A549 (cell line): ENCODE data around the gene TTC5. TPM values are rescaled to one million over a fixed set of nuclear protein-coding genes. Genes with fewer than 3 reads are reported as not detected.

Source experiments
- ATAC-seq, 2 experiments: fragments of 200-7000 bp in 1 of 2; fragments of >200 bp in 1 of 2; cut with Nextera tagmentation in 1 of 2; cut with Tn5 transposase in 1 of 2; 3 replicates each; pipeline versions ENCODE4 v1.8.0 to v1.9.1; 2018 to 2020; ENCODE audit warnings: mild to moderate bottlenecking in 1 of 2, moderate library complexity in 1 of 2
- CTCF ChIA-PET: fragments of 300-600 bp; sonication (Branson Sonifier 250); formaldehyde crosslinking; extraction: SDS; loops from one replicate; lab custom pipeline; 2021; ENCODE audit warnings: antibody characterized with exemption, inconsistent platforms; lab: Yijun Ruan, JAX
- POLR2A ChIA-PET: fragments of 350-600 bp; formaldehyde crosslinking; extraction: SDS; loops from one replicate; lab custom pipeline; 2021; ENCODE audit warnings: antibody characterized with exemption, inconsistent platforms; lab: Yijun Ruan, JAX
- DNase-seq, 2 experiments: peaks; one replicate each; pipeline versions ENCODE4 v3.0.0 to v3.0.0-alpha.2; 2011 to 2016; ENCODE audit warnings: low read depth in 1 of 2, low spot score in 1 of 2
- FAIRE-seq: peaks from 2 replicates; lab custom pipeline; 2011; peaks lifted over from hg19 to GRCh38; lab: Jason Lieb, UNC
- H3K27ac ChIP-seq, 2 experiments: fragments of >200 bp; sonication (Bioruptor Twin); formaldehyde crosslinking; 3 replicates each; pipeline ENCODE4 v1.5.1; 2016 to 2017
- H3K4me1 ChIP-seq: fragments of >200 bp; sonication (Bioruptor Twin); formaldehyde crosslinking; 3 replicates; pipeline ENCODE4 v1.6.1; 2016
- H3K4me2 ChIP-seq: fragments of >200 bp; sonication (Bioruptor Twin); formaldehyde crosslinking; 3 replicates; pipeline ENCODE4 v1.6.1; 2016
- H3K4me3 ChIP-seq: fragments of >200 bp; sonication (Bioruptor Twin); formaldehyde crosslinking; 3 replicates; pipeline ENCODE4 v1.5.1; 2016
- H3K9me3 ChIP-seq: fragments of >200 bp; sonication (Bioruptor Twin); formaldehyde crosslinking; 3 replicates; pipeline ENCODE4 v1.6.1; 2016
- BHLHE40 ChIP-seq: IDR thresholded peaks from 2 replicates; pipeline ENCODE4 v1.6.1; 2012; ENCODE audit warnings: low read depth, low read length, inconsistent platforms
- CBX2 ChIP-seq: fragments of 200-600 bp; sonication (generic); IDR thresholded peaks from 2 replicates; pipeline ENCODE4 v1.6.1; 2016; ENCODE audit warnings: low read depth, mild to moderate bottlenecking, borderline replicate concordance
- CEBPB ChIP-seq, 2 experiments: fragments of >200 bp in 1 of 2; sonication (Bioruptor Twin) in 1 of 2; formaldehyde crosslinking in 1 of 2; IDR thresholded peaks; 2 replicates each; pipeline ENCODE4 v1.6.1; 2012 to 2016
- CTCF ChIP-seq: fragments of >200 bp; sonication (Bioruptor Twin); formaldehyde crosslinking; IDR thresholded peaks from 3 replicates; pipeline ENCODE4 v1.5.1; 2016
- EHMT2 ChIP-seq: fragments of 200-600 bp; sonication (generic); IDR thresholded peaks from 2 replicates; pipeline ENCODE4 v1.6.1; 2016; ENCODE audit warnings: antibody characterized with exemption, low read depth, mild to moderate bottlenecking, moderate library complexity
- FOSL2 ChIP-seq, 2 experiments: fragments of 450-650 bp in 1 of 2; fragments of >200 bp in 1 of 2; sonication (Bioruptor Twin) in 1 of 2; formaldehyde crosslinking; IDR thresholded peaks; 2 replicates each; pipeline versions ENCODE4 v1.5.0 to v1.6.1; 2016 to 2020; ENCODE audit warnings: mild to moderate bottlenecking in 1 of 2, moderate library complexity in 1 of 2
- FOXS1 ChIP-seq: fragments of 250-450 bp; sonication (Bioruptor Pico); IDR thresholded peaks from 2 replicates; pipeline ENCODE4 v1.5.0; 2020; ENCODE audit warnings: mild to moderate bottlenecking, moderate library complexity
- HDAC2 ChIP-seq: fragments of 200-600 bp; sonication (generic); IDR thresholded peaks from 2 replicates; pipeline ENCODE4 v1.6.1; 2016
- HES2 ChIP-seq: fragments of >200 bp; sonication (Bioruptor Twin); formaldehyde crosslinking; IDR thresholded peaks from 2 replicates; pipeline ENCODE4 v1.6.1; 2016
- MYC ChIP-seq: IDR thresholded peaks from 2 replicates; pipeline ENCODE4 v1.6.1; 2012; ENCODE audit warnings: mild to moderate bottlenecking, inconsistent platforms, low read length, improper control_type of control experiment, borderline replicate concordance
- NFE2L2 ChIP-seq: fragments of 150-350 bp; conservative IDR thresholded peaks from 2 replicates; pipeline ENCODE4 v1.6.1; 2014; ENCODE audit warnings: low read length
- PBX3 ChIP-seq: IDR thresholded peaks from 2 replicates; pipeline ENCODE4 v1.6.1; 2012
- PHF8 ChIP-seq: fragments of 200-600 bp; sonication (generic); IDR thresholded peaks from 2 replicates; pipeline ENCODE4 v1.6.1; 2016; ENCODE audit warnings: low read depth, mild to moderate bottlenecking, antibody characterized with exemption, moderate library complexity, borderline replicate concordance
- POLR2A ChIP-seq: IDR thresholded peaks from 2 replicates; pipeline ENCODE4 v1.6.1; 2012; ENCODE audit warnings: mild to moderate bottlenecking, low read length
- POLR2AphosphoS2 ChIP-seq: conservative IDR thresholded peaks from 2 replicates; pipeline ENCODE4 v1.6.1; 2012; ENCODE audit warnings: low read length, improper control_type of control experiment, inconsistent platforms
- RAD21 ChIP-seq, 2 experiments: fragments of >200 bp in 1 of 2; sonication (Bioruptor Twin) in 1 of 2; formaldehyde crosslinking in 1 of 2; IDR thresholded peaks in 1 of 2; conservative IDR thresholded peaks in 1 of 2; 2 replicates in 1 of 2; 3 replicates in 1 of 2; pipeline ENCODE4 v1.6.1; 2012 to 2018; ENCODE audit warnings: inconsistent platforms in 1 of 2
- RARB ChIP-seq: fragments of 250-450 bp; sonication (Bioruptor Pico); IDR thresholded peaks from 2 replicates; pipeline ENCODE4 v1.8.0; 2021; ENCODE audit warnings: mild to moderate bottlenecking, moderate library complexity
- REST ChIP-seq: fragments of 200-600 bp; sonication (generic); IDR thresholded peaks from 2 replicates; pipeline ENCODE4 v1.6.1; 2016; ENCODE audit warnings: antibody characterized with exemption, mild to moderate bottlenecking, moderate library complexity
- RNF2 ChIP-seq: fragments of 200-600 bp; sonication (generic); IDR thresholded peaks from 2 replicates; pipeline ENCODE4 v1.6.1; 2016; ENCODE audit warnings: low read depth, mild to moderate bottlenecking, antibody characterized with exemption, moderate library complexity, borderline replicate concordance
- TFCP2L1 ChIP-seq: fragments of 250-450 bp; sonication (Bioruptor Pico); IDR thresholded peaks from 2 replicates; pipeline ENCODE4 v1.5.0; 2021; ENCODE audit warnings: mild to moderate bottlenecking
- TP53 ChIP-seq: fragments of 250-450 bp; sonication (Bioruptor Pico); IDR thresholded peaks from 2 replicates; pipeline ENCODE4 v1.5.0; 2021; ENCODE audit warnings: mild to moderate bottlenecking, moderate library complexity
- ZC3H11A ChIP-seq: fragments of 450-650 bp; IDR thresholded peaks from 2 replicates; pipeline ENCODE4 v1.6.1; 2014; ENCODE audit warnings: antibody characterized with exemption, mild to moderate bottlenecking
- ZNF302 ChIP-seq: fragments of 250-450 bp; sonication (Bioruptor Pico); IDR thresholded peaks from 2 replicates; pipeline ENCODE4 v1.9.0; 2021; ENCODE audit warnings: inconsistent platforms, mild to moderate bottlenecking, moderate library complexity
- ZSCAN20 ChIP-seq: fragments of 250-450 bp; sonication (Bioruptor Pico); IDR thresholded peaks from 2 replicates; pipeline ENCODE4 v1.8.0; 2022; ENCODE audit warnings: mild to moderate bottlenecking, moderate library complexity
- WGBS: methylation state at CpG from one replicate; pipeline ENCODE4 v1.1.6; 2017; ENCODE audit errors: missing lambda C conversion rate; 5-methylcytosine and 5-hydroxymethylcytosine counted together
- polyA plus RNA-seq, 4 experiments: library from polyadenylated mRNA; depleted of rRNA in 3 of 4; stranded (reverse); fragments of >200 nt; fragmentation: RNase III in 1 of 4; extraction: RNeasy Plus Mini Kit Qiagen cat#74134 plus additional on column Dnase treatment in 1 of 4; gene quantifications; 2 replicates in 3 of 4; 3 replicates in 1 of 4; pipeline ENCODE4 v1.2.3, GENCODE V29; 2011 to 2017

The TTC5 gene
- polyA plus RNA-seq, 2 of the 4 experiments (the other 2 are of a cell fraction) = 30.2 to 31.2 TPM

GRCh38 chr14:20350860-20351259 is 45.1 kb upstream of the TTC5 start:
- no peak for DNase-seq
- Histone ChIP-seq H3K27ac (no peak overlapping the region), H3K4me3 (no peak overlapping the region), H3K9me3 (no peaks in the 10 kb centered on the region), H3K4me1 (no peaks in the 10 kb centered on the region), H3K4me2 (no peak overlapping the region)
- 0 out of 5 replicates have a peak, but pooled peaks of 1 of the 2 experiments have one; percentile 2 for TF ChIP-seq RAD21 (conservative IDR thresholded peaks at IDR 0.05 in 1 of 2, IDR thresholded peaks at IDR 0.05 in 1 of 2)
- no peak for TF ChIP-seq CBX2
- POLR2A ChIA-PET = no interaction called here
- CTCF ChIA-PET = interaction anchor here (0.7 to 2.3 kb wide), 8 partner anchors 9 to 258 kb away, joined by 3 to 13 read pairs (median 4); no protein-coding TSS in a partner anchor
- FAIRE-seq = no peak
- peak; percentile 45 to 68; a peak in 3 of 6 replicates for ATAC-seq

- CTCF ChIA-PET = interaction anchor here (0.8 to 1.6 kb wide), 7 partner anchors 8 to 259 kb away, joined by 3 to 13 read pairs (median 3); no protein-coding TSS in a partner anchor
- 92% methylated on average over 2 of the region's 2 CpGs for WGBS
- TF ChIP-seq HES2 (no peak), POLR2AphosphoS2 (no peak), FOSL2 (IDR thresholded peaks at IDR 0.05) (no peak), FOSL2 (CRISPR knock-in tag; IDR thresholded peaks at IDR 0.05) (0 out of 2 replicates have a peak, but pooled peaks have one; percentile 28)
- TF ChIP-seq, all 56 proteins: peak for 1
- ATAC-seq (no peak), FAIRE-seq (no peak), DNase-seq (no peak)
- POLR2A ChIA-PET = no interaction called here
- Histone ChIP-seq H3K4me3 (no peak overlapping the region), H3K4me1 (no peaks in the 10 kb centered on the region), H3K27ac (no peak overlapping the region), H3K4me2 (no peak overlapping the region), H3K9me3 (no peaks in the 10 kb centered on the region)
Observed at GRCh38 chr14:20350282-20350681, 44.5 kb upstream of the TTC5 start.

- POLR2A ChIA-PET = interaction anchor here (0.6 kb wide), 1 partner anchor 627 kb away, joined by 4 read pairs; no protein-coding TSS in a partner anchor
- CTCF ChIA-PET = no interaction called here
- 93% methylated on average over 3 of the region's 3 CpGs for WGBS
Observed at GRCh38 chr14:20347747-20348146, 42.0 kb upstream of the TTC5 start.

DNA sequence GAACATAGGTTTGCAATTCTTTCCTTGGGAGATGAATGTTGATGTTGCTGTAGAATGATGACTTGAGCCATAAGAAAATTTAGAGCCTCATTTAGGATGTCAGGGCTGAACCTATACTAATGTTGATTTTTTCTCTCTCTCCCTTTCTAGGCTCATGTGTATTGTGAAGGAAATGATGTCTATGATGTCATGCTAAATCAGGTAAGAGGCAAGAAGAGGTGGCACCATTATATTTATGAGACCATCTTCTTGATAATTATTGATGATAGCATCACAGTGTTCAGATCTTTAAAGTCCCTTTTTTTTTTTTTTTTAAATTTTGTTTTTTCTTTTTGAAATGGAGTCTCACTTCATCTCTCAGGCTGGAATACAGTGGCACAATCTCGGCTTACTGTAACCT is 41.0 kb upstream of the TTC5 start:
- H3K9me3 ChIP-seq = no peaks in the 10 kb centered on the region
- POLR2A ChIA-PET = no interaction called here
- ATAC-seq = no peak
- DNase-seq = no peak
- H3K4me3 ChIP-seq = no peak overlapping the region
- no peak overlapping the region for H3K4me2 ChIP-seq
- no peak for FAIRE-seq
- H3K4me1 ChIP-seq = peaks cover 1% of the 10 kb centered on the region; the same call in 1 of the 3 replicates
- CTCF ChIA-PET = no interaction called here
- 95% methylated on average over 1 of the region's 1 CpG for WGBS
- no peak overlapping the region for H3K27ac ChIP-seq
- TF ChIP-seq ZSCAN20 (CRISPR knock-in tag) (no peak), ZC3H11A (no peak), POLR2A (no peak), BHLHE40 (no peak), CTCF (no peak), NFE2L2 (no peak), EHMT2 (no peak), PHF8 (no peak), MYC (no peak), REST (no peak), CEBPB (IDR thresholded peaks at IDR 0.05) (no peak), HDAC2 (no peak), RNF2 (no peak)

More at GRCh38 chr14:20347747-20348146, 42.0 kb upstream of the TTC5 start:
- no peak overlapping the region for H3K4me2 ChIP-seq
- no peaks in the 10 kb centered on the region for H3K9me3 ChIP-seq
- FAIRE-seq = no peak
- no peak for ATAC-seq
- TF ChIP-seq BHLHE40 (no peak), FOXS1 (CRISPR knock-in tag) (no peak), POLR2AphosphoS2 (no peak), TFCP2L1 (CRISPR knock-in tag) (no peak), PBX3 (no peak), TP53 (no peak), ZNF302 (CRISPR knock-in tag) (no peak), CEBPB (IDR thresholded peaks at IDR 0.05) (no peak), EHMT2 (no peak), RARB (CRISPR knock-in tag) (no peak)
- H3K4me3 ChIP-seq = no peak overlapping the region
- H3K27ac ChIP-seq = no peak overlapping the region
- no peaks in the 10 kb centered on the region for H3K4me1 ChIP-seq
- no peak for DNase-seq
